GM20000 (cell line): ENCODE data around the gene DUT.

Experiments used
- DNase-seq: peaks from one replicate; pipeline ENCODE4 v3.0.0; 2012; ENCODE audit warnings: low spot score
- TF ChIP-seq, protein P1 (sequence below): IDR thresholded peaks from 2 replicates; pipeline ENCODE4 v1.5.1; 2012; ENCODE audit warnings: mild to moderate bottlenecking, control low read depth; ENCODE audit errors: extremely low read depth, missing control alignments

DUT gene

GRCh38 chr15:48355377-48355776 is 24.1 kb downstream of the DUT start:
- TF ChIP-seq, protein P1, sequence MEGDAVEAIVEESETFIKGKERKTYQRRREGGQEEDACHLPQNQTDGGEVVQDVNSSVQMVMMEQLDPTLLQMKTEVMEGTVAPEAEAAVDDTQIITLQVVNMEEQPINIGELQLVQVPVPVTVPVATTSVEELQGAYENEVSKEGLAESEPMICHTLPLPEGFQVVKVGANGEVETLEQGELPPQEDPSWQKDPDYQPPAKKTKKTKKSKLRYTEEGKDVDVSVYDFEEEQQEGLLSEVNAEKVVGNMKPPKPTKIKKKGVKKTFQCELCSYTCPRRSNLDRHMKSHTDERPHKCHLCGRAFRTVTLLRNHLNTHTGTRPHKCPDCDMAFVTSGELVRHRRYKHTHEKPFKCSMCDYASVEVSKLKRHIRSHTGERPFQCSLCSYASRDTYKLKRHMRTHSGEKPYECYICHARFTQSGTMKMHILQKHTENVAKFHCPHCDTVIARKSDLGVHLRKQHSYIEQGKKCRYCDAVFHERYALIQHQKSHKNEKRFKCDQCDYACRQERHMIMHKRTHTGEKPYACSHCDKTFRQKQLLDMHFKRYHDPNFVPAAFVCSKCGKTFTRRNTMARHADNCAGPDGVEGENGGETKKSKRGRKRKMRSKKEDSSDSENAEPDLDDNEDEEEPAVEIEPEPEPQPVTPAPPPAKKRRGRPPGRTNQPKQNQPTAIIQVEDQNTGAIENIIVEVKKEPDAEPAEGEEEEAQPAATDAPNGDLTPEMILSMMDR: no peak
- no peak for DNase-seq

GRCh38 chr15:48358229-48359152 is 27.3 kb downstream of the DUT start:
- TF ChIP-seq, protein P1: no peak
- peak; percentile 29 for DNase-seq

DNA sequence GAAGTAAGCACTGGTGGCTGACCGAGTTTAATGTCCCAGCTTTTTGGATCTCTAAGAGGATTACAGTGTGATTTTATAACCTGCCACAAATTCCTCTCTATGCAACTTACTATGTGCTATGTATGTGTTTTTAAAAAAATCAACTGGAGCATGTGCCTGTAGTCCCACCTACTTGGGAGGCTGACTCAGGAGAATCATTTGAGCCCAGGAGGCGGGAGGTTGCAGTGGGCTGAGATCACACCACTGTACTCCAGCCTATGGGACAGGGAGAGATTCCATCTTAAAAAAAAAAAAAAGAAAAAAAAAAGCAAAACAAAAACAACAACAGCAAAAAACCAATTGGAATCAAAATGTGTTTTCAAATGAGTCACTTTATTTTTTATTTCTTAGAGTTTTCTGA is 29.6 kb downstream of the DUT start:
- TF ChIP-seq, protein P1: no peak
- no peak for DNase-seq

DNA sequence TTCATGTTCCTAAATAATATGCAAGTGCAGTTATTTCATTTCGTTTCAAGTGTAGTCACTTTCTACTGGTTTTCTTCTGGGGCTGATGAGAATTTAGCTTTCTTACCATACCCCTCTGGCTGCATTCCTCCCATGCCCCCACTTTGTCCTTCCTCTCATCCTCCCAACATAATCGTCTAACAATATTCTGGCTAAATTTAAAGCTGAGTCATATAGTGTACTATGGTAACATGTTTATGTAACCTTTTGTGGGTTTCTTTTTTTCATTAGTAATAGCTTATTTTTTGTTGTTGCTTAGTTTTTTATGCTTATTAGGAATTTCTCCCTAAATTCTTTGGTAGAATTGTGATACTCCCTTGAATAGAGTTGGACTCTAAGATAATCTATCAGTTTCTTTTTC is 30.5 kb downstream of the DUT start:
- no peak for DNase-seq

DNA sequence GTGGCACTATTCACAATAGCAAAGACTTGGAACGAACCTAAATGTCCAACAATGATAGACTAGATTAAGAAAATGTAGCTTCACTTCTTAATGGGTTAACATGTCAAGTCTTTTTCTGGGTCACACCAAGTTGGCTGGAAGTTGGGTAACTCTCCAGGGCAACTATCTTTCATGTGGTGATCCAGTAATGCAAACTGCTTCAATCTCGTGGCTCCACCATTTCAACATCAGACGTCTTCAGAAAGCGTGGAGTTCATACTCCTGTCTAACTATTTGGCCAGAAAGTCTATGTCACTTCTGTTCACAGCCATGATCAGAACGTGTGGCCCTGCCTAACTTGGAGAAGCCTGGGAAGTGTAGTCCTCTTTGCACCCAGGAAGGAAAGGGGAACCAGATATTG is 32.2 kb downstream of the DUT start:
- TF ChIP-seq, protein P1: no peak
- no peak for DNase-seq

More for the DNA sequence above, 30.5 kb downstream of the DUT start:
- TF ChIP-seq, protein P1: no peak

DNA sequence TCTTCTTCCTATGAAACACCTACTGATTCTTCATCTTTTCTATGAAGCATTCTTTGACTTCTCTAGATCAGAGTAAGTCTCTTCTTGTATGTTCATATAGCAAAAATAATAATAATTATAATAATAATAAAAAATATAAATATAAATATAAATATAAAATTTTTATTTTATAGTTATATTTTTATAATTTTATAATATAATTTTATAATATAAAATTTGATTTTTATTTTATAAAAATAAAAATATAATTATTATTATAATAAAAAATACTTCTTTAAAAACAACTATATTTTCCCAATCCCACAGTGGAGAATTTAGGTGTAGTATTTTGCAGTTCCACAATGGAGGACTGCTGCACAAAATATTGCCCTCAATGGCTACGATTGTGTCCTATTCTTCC is 34.3 kb downstream of the DUT start:
- DNase-seq: no peak
- TF ChIP-seq, protein P1: no peak

DNA sequence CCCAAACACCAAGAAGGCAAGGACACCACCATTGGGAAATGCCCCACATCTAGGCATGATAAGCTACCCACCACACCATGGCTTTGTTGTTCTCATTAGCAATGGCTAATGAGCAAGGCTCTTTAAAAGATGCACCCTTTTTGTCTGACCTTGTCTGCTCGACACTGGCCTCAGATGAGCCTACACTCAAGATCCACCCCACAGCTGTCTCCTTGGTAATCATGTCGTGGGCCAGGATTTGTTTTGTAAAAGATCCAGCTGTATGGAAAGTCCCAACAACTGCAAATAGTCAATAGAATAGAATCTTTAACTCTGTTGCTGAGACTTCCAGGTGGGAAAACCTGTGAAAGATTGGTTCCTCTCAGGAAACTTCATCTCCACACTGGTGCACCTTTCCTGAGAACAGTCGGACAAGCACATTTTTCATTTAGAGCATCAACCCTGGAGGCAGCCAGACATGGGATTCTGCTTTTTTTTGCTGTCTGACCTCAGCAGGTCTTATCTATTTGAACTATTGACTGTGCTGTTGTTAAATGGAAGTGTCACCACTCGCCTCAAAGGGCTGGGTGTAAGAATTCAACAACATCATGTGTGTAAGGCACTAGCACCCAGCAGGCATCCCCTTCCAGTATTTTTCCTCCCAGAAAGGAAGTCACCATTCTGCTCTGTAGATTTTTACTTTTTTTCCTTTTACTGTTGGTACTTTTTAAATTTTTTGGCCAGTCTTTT is 35.5 kb downstream of the DUT start:
- TF ChIP-seq, protein P1: no peak
- no peak for DNase-seq
